Measurements from ENCODE around the gene RBM48.

The RBM48 gene

DNA sequence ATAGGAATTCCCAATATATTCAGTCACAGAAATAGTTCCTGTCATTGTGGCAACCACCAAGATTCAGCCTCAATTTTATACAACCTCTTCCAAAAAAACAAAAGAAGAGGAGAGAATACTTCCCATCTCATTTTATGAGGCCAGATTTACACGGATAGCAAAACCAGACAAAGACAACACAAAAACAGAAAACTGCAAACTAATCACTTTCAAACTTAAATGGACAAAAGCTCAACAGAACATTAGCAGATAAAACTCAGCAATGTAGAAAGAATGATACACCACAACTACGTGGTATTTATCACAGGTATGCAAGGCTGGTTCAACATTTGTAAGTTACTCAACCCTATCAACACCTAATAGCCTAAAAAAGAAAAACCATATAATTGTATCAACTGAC lies 22.2 kb upstream of the RBM48 start:
- no peaks in the 10 kb centered on the region for H3K9me3 ChIP-seq (ENCODE audit: control insufficient read depth, low read length)

GRCh38 chr7:92508946-92509345 lies 19.6 kb upstream of the RBM48 start:
- no peak overlapping the region for H3K4me3 ChIP-seq (ENCODE audit: insufficient read depth in 1 of 2, low read depth in 1 of 2, low read length in 2 of 2)

More for the DNA sequence above, 22.2 kb upstream of the RBM48 start:
- Histone ChIP-seq H3K14ac (ENCODE audit: low read length in 2 of 2) (no peak overlapping the region), H3K4ac (ENCODE audit: low read depth in 1 of 2, low read length in 2 of 2) (no peak overlapping the region), H2AK5ac (ENCODE audit: low read length, severe bottlenecking) (no peak overlapping the region), H3K27ac (ENCODE audit: low read length, poor library complexity, severe bottlenecking) (no peak overlapping the region), H3K9ac (ENCODE audit: low read length) (no peak overlapping the region), H4K91ac (ENCODE audit: low read length) (no peak overlapping the region), H3K23ac (ENCODE audit: low read length in 2 of 2) (no peak overlapping the region), H2BK120ac (ENCODE audit: low read depth, low read length) (no peak overlapping the region), H2BK12ac (ENCODE audit: low read length in 2 of 2) (no peak overlapping the region), H2BK5ac (ENCODE audit: low read depth, low read length, poor library complexity, severe bottlenecking) (no peak overlapping the region), H4K8ac (ENCODE audit: low read length) (no peak overlapping the region), H3K79me1 (replicated peaks; ENCODE audit: low read length, poor library complexity, severe bottlenecking) (no peaks in the 10 kb centered on the region), H3K18ac (ENCODE audit: low read depth in 1 of 2, low read length in 2 of 2) (no peak overlapping the region), H3K4me1 (ENCODE audit: control insufficient read depth, insufficient read depth, low read depth, low read length) (peaks cover 1% of the 10 kb centered on the region), H3K4me3 (ENCODE audit: insufficient read depth in 1 of 2, low read depth in 1 of 2, low read length in 2 of 2) (no peak overlapping the region), H2AFZ (ENCODE audit: low read depth, low read length) (no peak overlapping the region), H3K36me3 (ENCODE audit: control insufficient read depth in 1 of 2, insufficient read depth in 2 of 2, low read depth in 1 of 2, low read length in 2 of 2) (peaks cover 8 to 73% of the 10 kb centered on the region in 2 experiments), H2BK15ac (ENCODE audit: low read depth, poor library complexity, severe bottlenecking) (no peak overlapping the region), H3K27me3 (ENCODE audit: control insufficient read depth in 1 of 2, insufficient read depth in 1 of 2, low read length in 2 of 2) (no peaks in the 10 kb centered on the region), H3K4me2 (ENCODE audit: low read length, poor library complexity, severe bottlenecking) (no peak overlapping the region)
- no peak for DNase-seq
- 91% methylated on average over 2 of the region's 2 CpGs for WGBS

DNA sequence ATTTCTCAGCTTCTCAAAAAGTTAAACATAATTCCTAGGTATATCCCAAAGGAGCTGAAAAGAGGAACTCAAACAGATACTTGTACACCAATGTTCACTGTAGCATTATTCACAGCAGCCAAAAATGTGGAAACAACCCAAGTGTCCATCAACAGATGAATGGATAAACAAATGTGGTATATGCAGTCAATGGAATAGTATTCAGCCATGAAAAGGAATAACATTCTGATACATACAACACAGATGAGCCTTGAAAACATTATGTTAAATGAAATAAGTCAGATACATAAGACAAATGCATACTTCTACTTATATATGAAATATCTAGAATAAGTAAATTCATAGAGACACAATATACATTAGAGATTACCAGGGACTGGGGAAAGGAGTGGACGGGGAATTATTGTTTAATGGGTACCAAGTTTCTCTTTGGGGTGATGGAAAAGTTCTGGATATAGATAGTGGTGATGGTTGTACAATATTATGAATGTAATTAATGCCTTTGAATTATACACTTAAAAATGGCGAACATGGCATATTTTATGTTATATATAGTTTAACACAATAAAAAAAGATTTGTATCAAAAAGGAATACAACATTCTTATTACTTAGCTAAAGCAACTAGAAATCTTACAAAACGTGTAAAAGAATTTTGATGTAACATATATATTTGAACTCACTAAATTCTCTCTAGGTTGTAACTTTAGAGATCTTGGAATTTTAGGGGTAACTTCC lies 15.3 kb upstream of the RBM48 start:
- H3K4me1 ChIP-seq (ENCODE audit: control insufficient read depth, insufficient read depth, low read depth, low read length) = no peaks in the 10 kb centered on the region
- DNase-seq = no peak
- no peak overlapping the region for H3K4me3 ChIP-seq (ENCODE audit: insufficient read depth in 1 of 2, low read depth in 1 of 2, low read length in 2 of 2)
- no peak overlapping the region for H2BK120ac ChIP-seq (ENCODE audit: low read depth, low read length)
- H3K27ac ChIP-seq (ENCODE audit: low read length, poor library complexity, severe bottlenecking) = no peak overlapping the region
- H2AK5ac ChIP-seq (ENCODE audit: low read length, severe bottlenecking) = no peak overlapping the region
- H3K4me2 ChIP-seq (ENCODE audit: low read length, poor library complexity, severe bottlenecking) = no peak overlapping the region
- H3K18ac ChIP-seq (ENCODE audit: low read depth in 1 of 2, low read length in 2 of 2) = no peak overlapping the region
- H3K9ac ChIP-seq (ENCODE audit: low read length) = no peak overlapping the region
- no peak overlapping the region for H4K8ac ChIP-seq (ENCODE audit: low read length)
- peaks cover 1% of the 10 kb centered on the region for H3K79me1 ChIP-seq (replicated peaks; ENCODE audit: low read length, poor library complexity, severe bottlenecking)
- H2BK15ac ChIP-seq (ENCODE audit: low read depth, poor library complexity, severe bottlenecking) = no peak overlapping the region
- no peak overlapping the region for H4K91ac ChIP-seq (ENCODE audit: low read length)
- no peak overlapping the region for H2BK5ac ChIP-seq (ENCODE audit: low read depth, low read length, poor library complexity, severe bottlenecking)
- H3K36me3 ChIP-seq (ENCODE audit: control insufficient read depth in 1 of 2, insufficient read depth in 2 of 2, low read depth in 1 of 2, low read length in 2 of 2) = peaks cover 4 to 58% of the 10 kb centered on the region in 2 experiments
- H3K9me3 ChIP-seq (ENCODE audit: control insufficient read depth, low read length) = no peaks in the 10 kb centered on the region
- no peak overlapping the region for H3K23ac ChIP-seq (ENCODE audit: low read length in 2 of 2)
- H2BK12ac ChIP-seq (ENCODE audit: low read length in 2 of 2) = no peak overlapping the region
- no peak overlapping the region for H3K4ac ChIP-seq (ENCODE audit: low read depth in 1 of 2, low read length in 2 of 2)
- H3K27me3 ChIP-seq (ENCODE audit: control insufficient read depth in 1 of 2, insufficient read depth in 1 of 2, low read length in 2 of 2) = no peaks in the 10 kb centered on the region
- no peak overlapping the region for H3K14ac ChIP-seq (ENCODE audit: low read length in 2 of 2)
- no peak overlapping the region for H2AFZ ChIP-seq (ENCODE audit: low read depth, low read length)
- WGBS = 80% methylated on average over 1 of the region's 3 CpGs

More at GRCh38 chr7:92508946-92509345, 19.6 kb upstream of the RBM48 start:
- Histone ChIP-seq H3K27me3 (ENCODE audit: control insufficient read depth in 1 of 2, insufficient read depth in 1 of 2, low read length in 2 of 2) (no peaks in the 10 kb centered on the region), H3K9ac (ENCODE audit: low read length) (no peak overlapping the region), H4K8ac (ENCODE audit: low read length) (no peak overlapping the region), H2BK5ac (ENCODE audit: low read depth, low read length, poor library complexity, severe bottlenecking) (no peak overlapping the region), H2BK15ac (ENCODE audit: low read depth, poor library complexity, severe bottlenecking) (no peak overlapping the region), H2BK120ac (ENCODE audit: low read depth, low read length) (no peak overlapping the region), H2AFZ (ENCODE audit: low read depth, low read length) (no peak overlapping the region), H3K4ac (ENCODE audit: low read depth in 1 of 2, low read length in 2 of 2) (no peak overlapping the region), H2BK12ac (ENCODE audit: low read length in 2 of 2) (no peak overlapping the region), H2AK5ac (ENCODE audit: low read length, severe bottlenecking) (no peak overlapping the region), H3K4me2 (ENCODE audit: low read length, poor library complexity, severe bottlenecking) (no peak overlapping the region), H3K27ac (ENCODE audit: low read length, poor library complexity, severe bottlenecking) (no peak overlapping the region), H3K9me3 (ENCODE audit: control insufficient read depth, low read length) (no peaks in the 10 kb centered on the region), H3K14ac (ENCODE audit: low read length in 2 of 2) (no peak overlapping the region), H3K79me1 (replicated peaks; ENCODE audit: low read length, poor library complexity, severe bottlenecking) (peaks cover 1% of the 10 kb centered on the region), H3K4me1 (ENCODE audit: control insufficient read depth, insufficient read depth, low read depth, low read length) (peaks cover 1% of the 10 kb centered on the region), H4K91ac (ENCODE audit: low read length) (no peak overlapping the region), H3K36me3 (ENCODE audit: control insufficient read depth in 1 of 2, insufficient read depth in 2 of 2, low read depth in 1 of 2, low read length in 2 of 2) (peaks cover 8 to 61% of the 10 kb centered on the region in 2 experiments), H3K23ac (ENCODE audit: low read length in 2 of 2) (no peak overlapping the region), H3K18ac (ENCODE audit: low read depth in 1 of 2, low read length in 2 of 2) (no peak overlapping the region)
- no peak for DNase-seq
- WGBS = no CpG with 5 or more reads among the region's 5 CpGs

GRCh38 chr7:92517631-92518030 lies 11.0 kb upstream of the RBM48 start:
- no peaks in the 10 kb centered on the region for H3K9me3 ChIP-seq (ENCODE audit: control insufficient read depth, low read length)
- no peak overlapping the region for H2BK5ac ChIP-seq (ENCODE audit: low read depth, low read length, poor library complexity, severe bottlenecking)
- peak; percentile 30 for DNase-seq
- H3K4me1 ChIP-seq (ENCODE audit: control insufficient read depth, insufficient read depth, low read depth, low read length) = no peaks in the 10 kb centered on the region
- no peak overlapping the region for H3K4me3 ChIP-seq (ENCODE audit: insufficient read depth in 1 of 2, low read depth in 1 of 2, low read length in 2 of 2)
- no peak overlapping the region for H2AFZ ChIP-seq (ENCODE audit: low read depth, low read length)
- no peak overlapping the region for H3K14ac ChIP-seq (ENCODE audit: low read length in 2 of 2)
- H3K79me1 ChIP-seq (replicated peaks; ENCODE audit: low read length, poor library complexity, severe bottlenecking) = peaks cover 2% of the 10 kb centered on the region
- H4K8ac ChIP-seq (ENCODE audit: low read length) = no peak overlapping the region
- no peak overlapping the region for H2BK12ac ChIP-seq (ENCODE audit: low read length in 2 of 2)
- H2AK5ac ChIP-seq (ENCODE audit: low read length, severe bottlenecking) = no peak overlapping the region
- no peak overlapping the region for H3K27ac ChIP-seq (ENCODE audit: low read length, poor library complexity, severe bottlenecking)
- no peaks in the 10 kb centered on the region for H3K27me3 ChIP-seq (ENCODE audit: control insufficient read depth in 1 of 2, insufficient read depth in 1 of 2, low read length in 2 of 2)
- WGBS = 83% methylated on average over 3 of the region's 3 CpGs
- H3K4ac ChIP-seq (ENCODE audit: low read depth in 1 of 2, low read length in 2 of 2) = no peak overlapping the region
- no peak overlapping the region for H2BK120ac ChIP-seq (ENCODE audit: low read depth, low read length)
- H3K23ac ChIP-seq (ENCODE audit: low read length in 2 of 2) = no peak overlapping the region
- no peak overlapping the region for H3K4me2 ChIP-seq (ENCODE audit: low read length, poor library complexity, severe bottlenecking)
- H2BK15ac ChIP-seq (ENCODE audit: low read depth, poor library complexity, severe bottlenecking) = no peak overlapping the region
- H4K91ac ChIP-seq (ENCODE audit: low read length) = no peak overlapping the region
- H3K36me3 ChIP-seq (ENCODE audit: control insufficient read depth in 1 of 2, insufficient read depth in 2 of 2, low read depth in 1 of 2, low read length in 2 of 2) = peaks cover 3 to 54% of the 10 kb centered on the region in 2 experiments
- no peak overlapping the region for H3K18ac ChIP-seq (ENCODE audit: low read depth in 1 of 2, low read length in 2 of 2)
- no peak overlapping the region for H3K9ac ChIP-seq (ENCODE audit: low read length)
